GM12878 (cell line): ENCODE data around the gene TYW1.

ENCODE experiments used
- DPF2 ChIP-seq: fragments of 450-650 bp; IDR thresholded peaks from 2 replicates; pipeline ENCODE4 v1.6.1; 2017; ENCODE audit warnings: mild to moderate bottlenecking
- EP300 ChIP-seq, 2 experiments: fragments of 150-350 bp in 1 of 2; IDR thresholded peaks; 2 replicates each; pipeline ENCODE4 v1.6.1; 2011 to 2012; ENCODE audit warnings: low read depth in 2 of 2, low read length in 2 of 2, borderline replicate concordance in 1 of 2, improper control_type of control experiment in 1 of 2, inconsistent platforms in 1 of 2; ENCODE audit not compliant: control insufficient read depth in 1 of 2
- FOXM1 ChIP-seq: IDR thresholded peaks from 2 replicates; pipeline ENCODE4 v1.6.1; 2012; ENCODE audit warnings: low read depth, mild to moderate bottlenecking, inconsistent platforms, low read length, moderate library complexity
- MYC ChIP-seq: IDR thresholded peaks from 2 replicates; pipeline ENCODE4 v1.6.1; 2011; ENCODE audit warnings: mild to moderate bottlenecking, low read length, moderate library complexity, inconsistent platforms; ENCODE audit not compliant: insufficient read depth, insufficient replicate concordance, insufficient read length, severe bottlenecking
- NFYB ChIP-seq: IDR thresholded peaks from 2 replicates; pipeline ENCODE4 v1.6.1; 2011; ENCODE audit warnings: low read depth, mild to moderate bottlenecking, low read length, improper control_type of control experiment, moderate library complexity; ENCODE audit not compliant: insufficient read depth
- NRF1 ChIP-seq: conservative IDR thresholded peaks from 2 replicates; pipeline ENCODE4 v1.6.1; 2011; ENCODE audit warnings: mild to moderate bottlenecking, low read depth, low read length, improper control_type of control experiment
- PKNOX1 ChIP-seq: fragments of 450-650 bp; IDR thresholded peaks from 2 replicates; pipeline ENCODE4 v1.6.1; 2016; ENCODE audit warnings: mild to moderate bottlenecking
- POLR2AphosphoS5 ChIP-seq: IDR thresholded peaks from 2 replicates; pipeline ENCODE4 v1.6.1; 2011; ENCODE audit warnings: mild to moderate bottlenecking, low read length, inconsistent platforms
- REST ChIP-seq: IDR thresholded peaks from 2 replicates; pipeline ENCODE4 v1.6.1; 2012; ENCODE audit warnings: mild to moderate bottlenecking, low read depth, low read length
- TAF1 ChIP-seq: IDR thresholded peaks from 2 replicates; pipeline ENCODE4 v1.6.1; 2011; ENCODE audit warnings: mild to moderate bottlenecking, low read depth, low read length, borderline replicate concordance
- TARDBP ChIP-seq: IDR thresholded peaks from 2 replicates; pipeline ENCODE4 v1.6.1; 2016; ENCODE audit warnings: borderline replicate concordance

DNA sequence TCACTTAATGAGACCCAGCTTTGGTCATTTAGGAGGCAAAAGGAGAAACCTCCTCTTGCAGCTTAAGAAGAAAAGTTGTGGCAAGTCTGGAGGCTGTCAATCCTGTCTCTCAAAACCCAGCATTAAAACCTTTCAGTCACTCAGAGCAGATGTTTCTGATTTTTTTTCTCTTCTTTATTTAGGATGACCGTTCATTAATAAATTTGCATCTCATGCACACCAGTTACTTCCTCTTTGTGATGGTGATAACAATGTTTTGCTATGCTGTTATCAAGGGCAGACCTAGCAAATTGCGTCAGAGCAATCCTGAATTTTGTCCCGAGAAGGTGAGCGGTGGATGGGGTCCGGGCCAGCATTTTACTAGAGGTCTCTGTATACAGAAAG is 43.6 kb upstream of the TYW1 start:
- TF ChIP-seq MYC (no peak), NRF1 (no peak), NFYB (no peak), FOXM1 (no peak), EP300 (IDR thresholded peaks at IDR 0.05; ENCODE audit: borderline replicate concordance in 1 of 2, control insufficient read depth in 1 of 2, low read depth in 2 of 2, low read length in 2 of 2) (no peak), PKNOX1 (no peak), DPF2 (no peak), TARDBP (no peak), POLR2AphosphoS5 (no peak), TAF1 (no peak), REST (no peak)
